Measurements from ENCODE around the gene CLDN6. TPM values are rescaled to one million over a fixed set of nuclear protein-coding genes. Genes with fewer than 3 reads are reported as not detected.
A peak's percentile ranks its signal among the peaks of the same experiment; 100 is the strongest.

The CLDN6 gene
- total RNA-seq, 1 experiment from 2014 or later = 0.49 TPM

DNA sequence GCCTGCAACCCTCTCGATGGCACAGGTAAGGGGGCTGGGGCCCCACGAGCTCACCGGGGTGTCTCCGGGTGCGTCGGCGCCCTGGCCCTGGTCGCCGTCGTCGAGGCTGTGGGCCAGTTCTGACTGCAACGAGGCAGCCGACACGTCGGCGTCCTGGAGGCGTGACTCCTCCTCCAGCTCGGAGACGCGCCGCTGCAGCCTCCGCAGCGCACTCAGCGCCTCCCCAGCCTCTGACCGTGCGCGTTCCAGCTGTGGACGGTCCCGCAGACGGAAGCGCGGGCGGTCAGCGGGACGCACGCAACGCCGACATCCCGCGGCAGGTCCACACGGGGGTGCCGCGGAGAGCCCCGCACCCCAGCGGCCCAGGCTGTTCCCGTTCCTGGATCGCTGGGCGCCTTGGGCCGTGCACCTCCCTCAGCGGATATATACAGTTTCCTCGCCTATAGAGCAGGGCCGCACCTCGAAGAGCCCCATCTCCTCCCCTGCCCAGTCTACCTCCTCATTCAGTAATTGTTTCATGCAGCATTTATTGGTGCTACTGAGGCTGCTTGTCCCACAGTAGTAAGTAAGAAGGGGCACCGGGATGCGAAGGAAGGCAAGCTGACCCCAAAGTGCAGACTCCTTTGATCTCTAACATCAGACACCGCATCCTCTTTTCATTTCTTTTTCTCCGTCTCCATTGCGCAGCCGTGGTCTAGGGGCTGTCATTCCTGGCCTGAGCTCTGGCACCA is 11.7 kb upstream of the CLDN6 start:
- Histone ChIP-seq H3K79me2 (ENCODE audit: insufficient read depth, low read length) (peaks cover 7% of the 10 kb centered on the region; the same call in 1 of the 2 replicates), H3K9ac (ENCODE audit: low read length) (no peak overlapping the region), H3K9me3 (ENCODE audit: control insufficient read depth in 1 of 2, insufficient read depth in 1 of 2, low read depth in 1 of 2, low read length in 2 of 2) (no peaks in the 10 kb centered on the region), H4K20me1 (ENCODE audit: insufficient read depth) (no peaks in the 10 kb centered on the region), H3K36me3 (ENCODE audit: control insufficient read depth in 1 of 2, insufficient read depth in 2 of 2, low read length in 2 of 2) (peaks cover 8 to 18% of the 10 kb centered on the region in 2 experiments; a peak in 2 of 4 replicates), H3K27me3 (ENCODE audit: insufficient read depth, low read length) (no peaks in the 10 kb centered on the region), H3K4me1 (ENCODE audit: control insufficient read depth in 1 of 2, insufficient read depth in 2 of 2, low read length in 2 of 2) (peaks cover 4 to 40% of the 10 kb centered on the region in 2 experiments; a peak in 3 of 4 replicates), H3K4me3 (replicated peaks in 1 of 2; ENCODE audit: low read depth in 1 of 2, low read length in 2 of 2) (no peak overlapping the region), H3K9me2 (ENCODE audit: insufficient read depth) (no peaks in the 10 kb centered on the region), H3K4me2 (ENCODE audit: low read length) (no peak overlapping the region), H2AFZ (ENCODE audit: low read depth, low read length, poor library complexity, severe bottlenecking) (no peak overlapping the region), H3K27ac (ENCODE audit: low read depth, low read length) (no peak overlapping the region)
- no TSS peak for BruUV-seq (replicated peaks)
- ChIA-PET POLR2A (interaction anchor here (1.9 to 3.0 kb wide), 2 partner anchors 8 to 9 kb away, joined by 16 to 31 read pairs; partner anchors contain the start of genes HCFC1R1, THOC6 and TNFRSF12A), RAD21 (ENCODE audit: low non-redundant PET in 1 of 2, low total read pairs in 2 of 2, uncharacterized antibody in 2 of 2, unreplicated experiment in 2 of 2) (no interaction called here), CTCF (interaction anchor here (2.0 to 2.8 kb wide), 2 partner anchors 10 to 16 kb away, joined by 8 to 10 read pairs; partner anchors contain the start of genes MMP25 and TNFRSF12A)
- TF ChIP-seq YY1 (IDR thresholded peaks at IDR 0.05; ENCODE audit: extremely low read depth, insufficient replicate concordance, low read depth, low read length) = no peak
- DNase-seq (ENCODE audit: low read depth, low spot score) (no peak), ATAC-seq (no peak)
- intact Hi-C loops (cut with micrococcal nuclease) = no loop called here

DNA sequence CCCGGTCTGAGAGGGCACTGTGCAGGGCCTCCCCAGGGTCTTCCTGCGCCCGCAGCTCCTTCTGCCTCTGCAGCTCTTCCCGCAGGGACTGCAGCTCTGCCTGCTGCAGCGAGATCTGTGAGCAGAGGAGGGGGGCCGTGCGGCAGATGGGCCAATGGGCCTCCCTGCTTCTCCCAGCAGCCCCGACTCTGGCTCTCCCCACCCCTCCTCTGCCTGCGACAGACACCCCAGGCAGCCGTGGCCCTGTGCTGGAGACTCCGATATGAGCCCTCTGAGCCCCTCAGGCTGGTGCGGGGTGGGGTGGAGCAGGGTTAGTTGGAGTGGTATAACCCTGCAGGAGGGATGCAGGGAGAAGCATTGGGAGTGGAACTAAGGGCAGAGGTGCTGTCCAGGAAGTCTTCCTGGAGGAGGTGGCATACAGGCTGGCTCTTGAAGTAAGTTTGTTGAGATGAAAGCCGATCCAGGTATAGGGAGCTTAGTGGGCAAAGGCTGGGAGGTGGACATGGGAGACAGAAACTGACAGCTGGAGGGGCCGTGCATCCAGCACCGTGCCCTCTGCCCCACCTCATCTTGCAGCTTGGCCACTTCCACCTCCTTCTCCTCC is 10.8 kb upstream of the CLDN6 start:
- Histone ChIP-seq H2AFZ (ENCODE audit: low read depth, low read length, poor library complexity, severe bottlenecking) (no peak overlapping the region), H3K4me2 (ENCODE audit: low read length) (0 out of 2 replicates have a peak overlapping the region, but pooled peaks have one; percentile 71), H3K9me2 (ENCODE audit: insufficient read depth) (no peaks in the 10 kb centered on the region), H4K20me1 (ENCODE audit: insufficient read depth) (no peaks in the 10 kb centered on the region), H3K79me2 (ENCODE audit: insufficient read depth, low read length) (peaks cover 10% of the 10 kb centered on the region; the same call in 1 of the 2 replicates), H3K27me3 (ENCODE audit: insufficient read depth, low read length) (no peaks in the 10 kb centered on the region), H3K4me1 (ENCODE audit: control insufficient read depth in 1 of 2, insufficient read depth in 2 of 2, low read length in 2 of 2) (peaks cover 4 to 43% of the 10 kb centered on the region in 2 experiments; a peak in 3 of 4 replicates), H3K4me3 (replicated peaks in 1 of 2; ENCODE audit: low read depth in 1 of 2, low read length in 2 of 2) (no peak overlapping the region), H3K9ac (ENCODE audit: low read length) (no peak overlapping the region), H3K9me3 (ENCODE audit: control insufficient read depth in 1 of 2, insufficient read depth in 1 of 2, low read depth in 1 of 2, low read length in 2 of 2) (no peaks in the 10 kb centered on the region), H3K27ac (ENCODE audit: low read depth, low read length) (peak overlapping the region; percentile 37; the same call in 1 of the 2 replicates), H3K36me3 (ENCODE audit: control insufficient read depth in 1 of 2, insufficient read depth in 2 of 2, low read length in 2 of 2) (peaks cover 8 to 18% of the 10 kb centered on the region in 2 experiments; a peak in 2 of 4 replicates)
- ChIA-PET CTCF (interaction anchor here (0.6 to 2.0 kb wide), 19 partner anchors 9 to 143 kb away, joined by 3 to 29 read pairs (median 5); partner anchors contain the start of genes KREMEN2 and TNFRSF12A), RAD21 (ENCODE audit: low non-redundant PET in 1 of 2, low total read pairs in 2 of 2, uncharacterized antibody in 2 of 2, unreplicated experiment in 2 of 2) (interaction anchor here (0.7 to 1.0 kb wide), 3 partner anchors 25 to 121 kb away, joined by 3 to 8 read pairs (median 7); no protein-coding TSS in a partner anchor), POLR2A (interaction anchor here (0.6 to 1.9 kb wide), 6 partner anchors 10 to 1224 kb away, joined by 3 to 16 read pairs (median 4); no protein-coding TSS in a partner anchor)
- DNase-seq (ENCODE audit: low read depth, low spot score) = no peak
- BruUV-seq (replicated peaks) = no TSS peak
- no peak for ATAC-seq
- intact Hi-C loops (cut with micrococcal nuclease) = no loop called here
- TF ChIP-seq ZFX (IDR thresholded peaks at IDR 0.05) (no peak), POLR2AphosphoS5 (IDR thresholded peaks at IDR 0.05; ENCODE audit: low read depth, low read length) (no peak), EZH2 (IDR thresholded peaks at IDR 0.05) (no peak), EZH2phosphoT487 (IDR thresholded peaks at IDR 0.05; ENCODE audit: borderline replicate concordance) (no peak), CEBPB (IDR thresholded peaks at IDR 0.05; ENCODE audit: low read depth) (no peak), YY1 (IDR thresholded peaks at IDR 0.05; ENCODE audit: extremely low read depth, insufficient replicate concordance, low read depth, low read length) (no peak), POLR2A (IDR thresholded peaks at IDR 0.05; ENCODE audit: borderline replicate concordance, extremely low read depth, insufficient read depth, insufficient read length) (no peak), FOSL1 (IDR thresholded peaks at IDR 0.05; ENCODE audit: low read depth) (no peak), EGR1 (IDR thresholded peaks at IDR 0.05; ENCODE audit: low read depth) (no peak), SRF (IDR thresholded peaks at IDR 0.05; ENCODE audit: low read depth) (no peak)
- TF ChIP-seq, protein P1, sequence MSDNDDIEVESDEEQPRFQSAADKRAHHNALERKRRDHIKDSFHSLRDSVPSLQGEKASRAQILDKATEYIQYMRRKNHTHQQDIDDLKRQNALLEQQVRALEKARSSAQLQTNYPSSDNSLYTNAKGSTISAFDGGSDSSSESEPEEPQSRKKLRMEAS (IDR thresholded peaks at IDR 0.05) = no peak
- TF ChIP-seq, protein P2, sequence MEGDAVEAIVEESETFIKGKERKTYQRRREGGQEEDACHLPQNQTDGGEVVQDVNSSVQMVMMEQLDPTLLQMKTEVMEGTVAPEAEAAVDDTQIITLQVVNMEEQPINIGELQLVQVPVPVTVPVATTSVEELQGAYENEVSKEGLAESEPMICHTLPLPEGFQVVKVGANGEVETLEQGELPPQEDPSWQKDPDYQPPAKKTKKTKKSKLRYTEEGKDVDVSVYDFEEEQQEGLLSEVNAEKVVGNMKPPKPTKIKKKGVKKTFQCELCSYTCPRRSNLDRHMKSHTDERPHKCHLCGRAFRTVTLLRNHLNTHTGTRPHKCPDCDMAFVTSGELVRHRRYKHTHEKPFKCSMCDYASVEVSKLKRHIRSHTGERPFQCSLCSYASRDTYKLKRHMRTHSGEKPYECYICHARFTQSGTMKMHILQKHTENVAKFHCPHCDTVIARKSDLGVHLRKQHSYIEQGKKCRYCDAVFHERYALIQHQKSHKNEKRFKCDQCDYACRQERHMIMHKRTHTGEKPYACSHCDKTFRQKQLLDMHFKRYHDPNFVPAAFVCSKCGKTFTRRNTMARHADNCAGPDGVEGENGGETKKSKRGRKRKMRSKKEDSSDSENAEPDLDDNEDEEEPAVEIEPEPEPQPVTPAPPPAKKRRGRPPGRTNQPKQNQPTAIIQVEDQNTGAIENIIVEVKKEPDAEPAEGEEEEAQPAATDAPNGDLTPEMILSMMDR (IDR thresholded peaks at IDR 0.05 in 2 of 3, conservative IDR thresholded peaks at IDR 0.05 in 1 of 3; ENCODE audit: borderline replicate concordance in 1 of 3, insufficient read depth in 1 of 3, low read depth in 2 of 3, low read length in 2 of 3) = no peak

All from HCT116 (cell line).